Peyer's patch (tissue), 4 donors: Measurements from ENCODE around the gene SEC24B. TPM values are rescaled to one million over a fixed set of nuclear protein-coding genes. Genes with fewer than 3 reads are reported as not detected.

ENCODE experiments used
- DNase-seq, 3 donors: peaks; one replicate each; pipeline ENCODE4 v3.0.0-alpha.2; 2017 to 2019
- H3K27ac ChIP-seq, 4 donors: fragments of 200-600 bp; sonication (generic); one replicate each; pipeline ENCODE4 v1.5.1; 2016 to 2019
- H3K27me3 ChIP-seq, 2 donors: fragments of 200-600 bp; sonication (generic); one replicate each; pipeline ENCODE4 v1.5.1; 2019
- H3K36me3 ChIP-seq, 3 donors: fragments of 200-600 bp; sonication (generic); one replicate each; pipeline ENCODE4 v1.5.1; 2016 to 2019
- H3K4me1 ChIP-seq, 4 donors: fragments of 200-600 bp; sonication (generic); one replicate each; pipeline ENCODE4 v1.5.1; 2016 to 2019
- H3K4me3 ChIP-seq, 4 donors: fragments of 200-600 bp; sonication (generic); 1 replicate in 3 of 4; 2 replicates in 1 of 4; pipeline ENCODE4 v1.5.1; 2016 to 2019; ENCODE audit warnings: mild to moderate bottlenecking in 1 of 4
- H3K9me3 ChIP-seq, 4 donors: fragments of 200-600 bp; sonication (generic); one replicate each; pipeline ENCODE4 v1.5.1; 2016 to 2019; ENCODE audit warnings: mild to moderate bottlenecking in 1 of 4
- POLR2A ChIP-seq, 2 donors: fragments of 450-650 bp; IDR thresholded peaks; one replicate each; pipeline ENCODE4 v1.5.1; 2017; ENCODE audit warnings: antibody characterized with exemption in 2 of 2, mild to moderate bottlenecking in 2 of 2, moderate library complexity in 2 of 2
- total RNA-seq, 4 donors: library from RNA; depleted of rRNA; stranded (reverse); fragments of >200 nt; gene quantifications; one replicate each; pipeline ENCODE4 v1.1.0, GENCODE V29; 2016
- TF ChIP-seq, protein P1 (sequence below), 6 experiments: fragments of 450-650 bp in 4 of 6; fragments of 200-600 bp in 2 of 6; sonication (generic) in 1 of 6; IDR thresholded peaks; one replicate each; pipeline ENCODE4 v1.5.1; 2017 to 2019; ENCODE audit warnings: antibody characterized with exemption in 6 of 6, mild to moderate bottlenecking in 3 of 6, moderate library complexity in 1 of 6

Gene SEC24B
- total RNA-seq, 4 donors from 2014 or later: 24.4 to 40.4 (median 34.9) TPM

DNA sequence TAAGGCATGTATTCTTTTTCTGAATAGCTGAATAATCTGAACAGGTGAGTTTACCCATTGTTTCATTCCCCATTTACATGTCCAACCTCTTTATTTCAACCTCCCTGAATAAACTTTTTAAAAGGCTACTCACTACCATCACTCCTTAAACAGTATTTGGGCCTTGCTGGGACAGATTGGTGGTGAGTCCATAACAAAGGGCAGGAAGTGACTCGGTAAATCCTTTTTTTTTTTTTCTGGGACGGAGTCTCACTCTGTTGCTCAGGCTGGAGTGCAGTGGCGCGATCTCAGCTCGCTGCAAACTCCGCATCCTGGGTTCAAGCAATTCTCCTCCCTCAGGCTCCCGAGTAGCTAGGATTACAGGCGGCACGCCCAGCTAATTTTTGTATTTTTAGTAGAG, 23.4 kb upstream of the SEC24B start:
- no peaks in the 10 kb centered on the region for H3K27me3 ChIP-seq
- DNase-seq: no peak
- TF ChIP-seq POLR2A (IDR thresholded peaks at IDR 0.05): no peak
- TF ChIP-seq, protein P1, sequence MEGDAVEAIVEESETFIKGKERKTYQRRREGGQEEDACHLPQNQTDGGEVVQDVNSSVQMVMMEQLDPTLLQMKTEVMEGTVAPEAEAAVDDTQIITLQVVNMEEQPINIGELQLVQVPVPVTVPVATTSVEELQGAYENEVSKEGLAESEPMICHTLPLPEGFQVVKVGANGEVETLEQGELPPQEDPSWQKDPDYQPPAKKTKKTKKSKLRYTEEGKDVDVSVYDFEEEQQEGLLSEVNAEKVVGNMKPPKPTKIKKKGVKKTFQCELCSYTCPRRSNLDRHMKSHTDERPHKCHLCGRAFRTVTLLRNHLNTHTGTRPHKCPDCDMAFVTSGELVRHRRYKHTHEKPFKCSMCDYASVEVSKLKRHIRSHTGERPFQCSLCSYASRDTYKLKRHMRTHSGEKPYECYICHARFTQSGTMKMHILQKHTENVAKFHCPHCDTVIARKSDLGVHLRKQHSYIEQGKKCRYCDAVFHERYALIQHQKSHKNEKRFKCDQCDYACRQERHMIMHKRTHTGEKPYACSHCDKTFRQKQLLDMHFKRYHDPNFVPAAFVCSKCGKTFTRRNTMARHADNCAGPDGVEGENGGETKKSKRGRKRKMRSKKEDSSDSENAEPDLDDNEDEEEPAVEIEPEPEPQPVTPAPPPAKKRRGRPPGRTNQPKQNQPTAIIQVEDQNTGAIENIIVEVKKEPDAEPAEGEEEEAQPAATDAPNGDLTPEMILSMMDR (IDR thresholded peaks at IDR 0.05): no peak
- H3K27ac ChIP-seq: no peak overlapping the region
- no peaks in the 10 kb centered on the region for H3K4me1 ChIP-seq
- H3K9me3 ChIP-seq: no peaks in the 10 kb centered on the region
- no peak overlapping the region for H3K4me3 ChIP-seq
- no peaks in the 10 kb centered on the region for H3K36me3 ChIP-seq

DNA sequence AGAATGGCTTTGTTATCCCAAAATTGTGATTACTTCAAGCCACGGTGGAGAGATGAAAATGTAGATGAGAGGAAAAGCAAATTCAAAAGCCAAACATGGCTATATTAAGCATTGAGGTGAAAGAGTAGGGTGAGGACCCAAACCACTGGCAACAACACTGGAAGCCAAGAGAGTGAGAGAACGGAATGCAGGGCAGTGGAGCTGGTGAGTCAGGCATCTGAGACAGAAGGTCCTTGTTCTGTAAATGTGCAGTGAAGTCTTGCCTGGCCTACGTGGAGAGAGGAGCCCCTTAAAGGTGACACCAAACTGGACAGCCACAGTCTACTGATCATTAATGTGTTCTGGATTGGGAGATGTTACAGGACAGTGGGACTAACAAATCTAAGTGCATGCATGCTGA, 22.8 kb upstream of the SEC24B start:
- TF ChIP-seq, protein P1 (IDR thresholded peaks at IDR 0.05): no peak
- no peak for TF ChIP-seq POLR2A (IDR thresholded peaks at IDR 0.05)
- Histone ChIP-seq H3K4me1 (no peaks in the 10 kb centered on the region), H3K4me3 (no peak overlapping the region), H3K27me3 (no peaks in the 10 kb centered on the region), H3K36me3 (no peaks in the 10 kb centered on the region), H3K9me3 (no peaks in the 10 kb centered on the region), H3K27ac (no peak overlapping the region)
- DNase-seq: no peak

DNA sequence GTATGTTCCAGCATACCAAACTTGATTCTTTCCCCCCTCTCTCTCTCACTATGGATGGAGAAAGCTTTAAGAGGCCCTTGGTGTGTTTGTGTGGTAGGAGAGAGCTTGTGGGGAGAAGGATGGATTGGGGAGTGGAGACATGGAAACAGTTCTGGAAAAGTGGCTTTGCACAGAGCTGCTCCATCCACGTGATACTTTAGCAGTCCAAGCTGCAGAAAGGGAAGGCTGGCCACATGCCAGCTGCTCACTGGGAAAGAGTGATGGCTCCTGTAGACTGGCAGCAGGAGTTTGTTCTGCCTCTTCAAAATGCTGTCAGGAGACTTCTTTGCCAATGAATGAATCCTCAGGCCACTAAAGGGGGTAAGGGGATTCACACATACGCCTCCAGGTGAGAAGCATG, 21.7 kb upstream of the SEC24B start:
- TF ChIP-seq, protein P1 (IDR thresholded peaks at IDR 0.05): no peak
- TF ChIP-seq POLR2A (IDR thresholded peaks at IDR 0.05): no peak
- no peak overlapping the region for H3K4me3 ChIP-seq
- no peak overlapping the region for H3K27ac ChIP-seq
- no peak for DNase-seq
- no peaks in the 10 kb centered on the region for H3K4me1 ChIP-seq
- no peaks in the 10 kb centered on the region for H3K9me3 ChIP-seq
- no peaks in the 10 kb centered on the region for H3K27me3 ChIP-seq
- H3K36me3 ChIP-seq: no peaks in the 10 kb centered on the region

DNA sequence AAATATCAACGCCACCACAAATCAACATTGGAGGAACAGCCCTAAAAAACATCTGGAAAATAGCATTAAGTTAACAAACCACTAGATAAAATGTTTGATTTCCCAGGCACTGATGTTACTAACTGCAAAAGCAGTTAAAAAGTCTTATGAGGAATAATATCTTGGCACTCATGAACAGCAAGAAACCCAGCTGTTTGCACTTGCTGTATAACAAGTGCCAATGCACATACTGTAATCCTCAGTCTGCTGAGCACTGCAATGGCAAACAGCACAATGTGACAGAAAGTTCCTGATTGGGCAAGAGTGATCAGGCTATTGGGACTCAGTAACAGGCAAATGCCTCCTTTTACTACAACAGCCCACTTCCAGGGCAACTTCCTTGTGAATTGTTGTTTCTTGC, 20.8 kb upstream of the SEC24B start:
- TF ChIP-seq POLR2A (IDR thresholded peaks at IDR 0.05): no peak
- TF ChIP-seq, protein P1 (IDR thresholded peaks at IDR 0.05): no peak
- no peak overlapping the region for H3K27ac ChIP-seq
- no peak overlapping the region for H3K4me3 ChIP-seq
- no peaks in the 10 kb centered on the region for H3K36me3 ChIP-seq
- H3K27me3 ChIP-seq: no peaks in the 10 kb centered on the region
- no peak for DNase-seq
- H3K9me3 ChIP-seq: no peaks in the 10 kb centered on the region
- no peaks in the 10 kb centered on the region for H3K4me1 ChIP-seq

DNA sequence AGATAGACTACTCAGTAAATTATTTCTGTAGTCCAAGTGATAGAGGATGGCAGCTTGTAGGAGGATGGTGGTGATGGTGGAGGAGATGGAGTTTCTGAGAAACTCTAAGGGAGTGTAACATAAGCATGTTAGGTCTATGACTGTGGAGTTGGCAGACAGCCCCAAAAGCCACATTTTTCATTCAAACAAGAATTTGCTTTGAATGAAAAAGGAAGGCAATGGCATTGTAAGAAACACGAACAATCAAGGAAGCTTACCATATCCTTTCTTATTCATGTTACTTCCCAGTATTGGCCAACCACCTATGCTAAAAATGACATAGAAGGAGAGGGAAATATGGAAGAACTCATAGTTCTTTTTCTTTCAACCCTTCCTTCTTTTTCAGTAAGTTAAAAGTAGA, 18.7 kb upstream of the SEC24B start:
- no peaks in the 10 kb centered on the region for H3K4me1 ChIP-seq
- TF ChIP-seq, protein P1 (IDR thresholded peaks at IDR 0.05): no peak
- no peak for TF ChIP-seq POLR2A (IDR thresholded peaks at IDR 0.05)
- no peaks in the 10 kb centered on the region for H3K9me3 ChIP-seq
- H3K4me3 ChIP-seq: no peak overlapping the region
- no peaks in the 10 kb centered on the region for H3K36me3 ChIP-seq
- H3K27ac ChIP-seq: no peak overlapping the region
- no peaks in the 10 kb centered on the region for H3K27me3 ChIP-seq
- DNase-seq: no peak

DNA sequence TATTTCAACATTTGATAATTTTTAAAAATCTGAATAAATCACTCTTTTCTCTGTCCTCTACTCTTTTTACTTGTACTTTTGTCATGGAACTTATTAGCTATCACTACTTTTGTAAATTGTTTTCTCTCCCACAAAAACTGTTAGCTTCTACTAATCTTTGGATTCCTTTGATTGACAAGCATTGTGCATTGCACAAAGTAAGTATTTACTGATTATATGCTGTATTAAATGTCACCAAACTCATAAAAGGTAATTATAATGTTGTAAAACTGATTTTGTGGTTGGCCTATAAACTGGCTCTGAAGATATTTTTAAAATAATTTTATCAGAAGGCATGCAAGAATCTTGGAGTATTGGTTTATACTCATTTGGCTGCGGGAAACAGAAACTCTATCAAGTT, 15.0 kb upstream of the SEC24B start:
- H3K4me3 ChIP-seq: no peak overlapping the region
- DNase-seq: no peak
- H3K36me3 ChIP-seq: no peaks in the 10 kb centered on the region
- no peak overlapping the region for H3K27ac ChIP-seq
- no peaks in the 10 kb centered on the region for H3K9me3 ChIP-seq
- no peaks in the 10 kb centered on the region for H3K27me3 ChIP-seq
- H3K4me1 ChIP-seq: no peaks in the 10 kb centered on the region
- no peak for TF ChIP-seq POLR2A (IDR thresholded peaks at IDR 0.05)
- TF ChIP-seq, protein P1 (IDR thresholded peaks at IDR 0.05): no peak
